Fibroblast of mammary gland (primary cell): ENCODE data around the gene DGUOK.

Source experiments
- DNase-seq: peaks from one replicate; pipeline ENCODE4 v3.0.0-alpha.2; 2010; ENCODE audit warnings: low read depth
- H3K4me3 ChIP-seq: 2 replicates; pipeline ENCODE4 v1.5.1; 2011; ENCODE audit warnings: low read depth, mild to moderate bottlenecking, low read length, moderate library complexity; ENCODE audit not compliant: control insufficient read depth
- TF ChIP-seq, protein P1 (sequence below): conservative IDR thresholded peaks from 2 replicates; pipeline ENCODE4 v1.5.1; 2011; ENCODE audit warnings: low read depth, low read length, inconsistent platforms; ENCODE audit not compliant: control insufficient read depth, insufficient read depth

DGUOK gene

DNA sequence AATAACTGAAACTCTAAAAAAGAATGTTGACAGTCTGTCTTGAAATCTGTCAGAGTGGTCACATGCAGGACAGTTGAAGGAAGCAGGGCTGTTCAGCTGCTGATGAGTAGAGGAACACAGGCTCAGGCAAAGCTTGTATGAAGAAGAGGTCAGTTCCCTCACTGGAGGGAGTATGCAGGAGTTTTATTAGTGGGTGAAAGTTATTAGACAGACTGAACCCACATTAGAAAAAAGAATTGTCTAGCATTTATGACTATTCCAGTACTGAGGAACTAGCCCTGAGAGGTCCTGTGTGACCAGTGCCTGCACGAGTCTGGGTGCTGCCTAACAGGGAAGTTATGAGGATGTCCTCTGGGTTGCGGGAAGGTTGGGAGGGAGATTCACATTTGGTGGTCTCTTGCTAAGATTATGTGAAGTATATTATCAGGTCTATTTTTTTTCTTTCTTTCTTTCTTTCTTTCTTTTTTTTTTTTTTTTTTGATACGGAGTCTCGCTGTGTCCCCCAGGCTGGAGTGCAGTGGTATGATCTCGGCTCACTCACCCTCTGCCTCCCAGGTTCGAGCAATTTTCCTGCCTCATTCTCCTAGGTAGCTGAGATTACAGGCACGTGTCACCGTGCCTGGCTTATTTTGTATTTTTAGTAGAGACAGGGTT, 67.6 kb downstream of the DGUOK start:
- H3K4me3 ChIP-seq: no peak overlapping the region
- TF ChIP-seq, protein P1, sequence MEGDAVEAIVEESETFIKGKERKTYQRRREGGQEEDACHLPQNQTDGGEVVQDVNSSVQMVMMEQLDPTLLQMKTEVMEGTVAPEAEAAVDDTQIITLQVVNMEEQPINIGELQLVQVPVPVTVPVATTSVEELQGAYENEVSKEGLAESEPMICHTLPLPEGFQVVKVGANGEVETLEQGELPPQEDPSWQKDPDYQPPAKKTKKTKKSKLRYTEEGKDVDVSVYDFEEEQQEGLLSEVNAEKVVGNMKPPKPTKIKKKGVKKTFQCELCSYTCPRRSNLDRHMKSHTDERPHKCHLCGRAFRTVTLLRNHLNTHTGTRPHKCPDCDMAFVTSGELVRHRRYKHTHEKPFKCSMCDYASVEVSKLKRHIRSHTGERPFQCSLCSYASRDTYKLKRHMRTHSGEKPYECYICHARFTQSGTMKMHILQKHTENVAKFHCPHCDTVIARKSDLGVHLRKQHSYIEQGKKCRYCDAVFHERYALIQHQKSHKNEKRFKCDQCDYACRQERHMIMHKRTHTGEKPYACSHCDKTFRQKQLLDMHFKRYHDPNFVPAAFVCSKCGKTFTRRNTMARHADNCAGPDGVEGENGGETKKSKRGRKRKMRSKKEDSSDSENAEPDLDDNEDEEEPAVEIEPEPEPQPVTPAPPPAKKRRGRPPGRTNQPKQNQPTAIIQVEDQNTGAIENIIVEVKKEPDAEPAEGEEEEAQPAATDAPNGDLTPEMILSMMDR: no peak
- DNase-seq: no peak

DNA sequence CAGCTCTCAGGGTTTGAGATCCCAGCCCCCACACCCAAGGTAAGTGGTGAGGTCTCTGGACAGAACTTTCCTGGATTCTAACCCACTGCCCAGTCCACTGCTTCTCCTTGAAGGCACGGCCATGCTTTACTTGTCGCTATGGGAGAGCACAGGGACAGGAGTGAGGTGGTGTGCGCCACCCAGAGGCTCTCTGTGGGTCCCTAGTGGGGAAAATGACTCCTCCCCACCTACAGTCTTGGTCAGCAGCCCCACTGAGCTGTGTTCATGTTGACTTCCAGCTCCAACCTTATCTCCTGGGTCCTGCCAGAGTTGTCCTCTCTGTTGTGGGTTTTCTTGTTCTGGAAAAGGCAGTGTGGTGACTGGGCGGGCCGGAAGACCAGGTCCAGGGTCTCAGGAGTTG, 69.1 kb downstream of the DGUOK start:
- no peak overlapping the region for H3K4me3 ChIP-seq
- DNase-seq: no peak
- TF ChIP-seq, protein P1: no peak

DNA sequence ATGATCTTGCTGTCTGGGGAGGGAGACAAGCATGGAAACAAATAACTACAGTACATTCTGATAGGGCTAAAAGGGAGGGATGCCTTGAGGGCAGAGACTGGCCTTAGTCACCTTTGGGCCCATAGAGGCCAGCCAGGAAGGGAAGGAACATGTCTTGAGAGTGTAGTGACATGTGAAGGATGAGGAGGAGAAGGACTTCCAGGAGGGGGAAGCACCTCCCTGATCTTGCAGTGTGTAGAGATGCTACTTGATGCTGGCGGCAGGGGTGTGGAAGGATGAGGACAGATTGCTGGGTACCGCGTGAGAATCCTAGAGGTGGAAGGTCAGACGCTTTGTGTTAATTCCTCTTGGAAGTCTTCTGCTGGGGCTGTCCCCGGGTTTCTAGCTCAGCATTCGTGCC, 71.1 kb downstream of the DGUOK start:
- TF ChIP-seq, protein P1: no peak
- no peak overlapping the region for H3K4me3 ChIP-seq
- no peak for DNase-seq

DNA sequence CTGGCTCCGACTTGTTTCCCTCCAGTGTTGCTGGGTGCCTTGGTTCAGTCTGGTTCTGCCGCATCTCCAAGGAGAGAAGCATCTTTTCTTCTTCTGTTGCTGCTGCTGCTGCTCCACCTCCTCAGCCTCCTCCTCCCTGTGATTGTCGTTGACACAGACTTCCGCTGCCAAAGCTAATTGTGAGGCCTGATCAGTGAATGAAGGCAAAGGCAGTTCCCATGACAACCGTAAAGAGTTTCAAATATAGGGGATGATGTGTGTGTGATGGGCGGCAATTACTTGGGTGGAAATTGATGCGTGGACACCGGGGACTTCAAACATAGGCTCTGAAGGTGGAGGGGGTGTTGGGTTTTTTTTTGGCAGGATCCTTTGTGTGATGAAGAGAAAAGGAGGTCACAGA, 71.8 kb downstream of the DGUOK start:
- TF ChIP-seq, protein P1: no peak
- H3K4me3 ChIP-seq: no peak overlapping the region
- DNase-seq: no peak

DNA sequence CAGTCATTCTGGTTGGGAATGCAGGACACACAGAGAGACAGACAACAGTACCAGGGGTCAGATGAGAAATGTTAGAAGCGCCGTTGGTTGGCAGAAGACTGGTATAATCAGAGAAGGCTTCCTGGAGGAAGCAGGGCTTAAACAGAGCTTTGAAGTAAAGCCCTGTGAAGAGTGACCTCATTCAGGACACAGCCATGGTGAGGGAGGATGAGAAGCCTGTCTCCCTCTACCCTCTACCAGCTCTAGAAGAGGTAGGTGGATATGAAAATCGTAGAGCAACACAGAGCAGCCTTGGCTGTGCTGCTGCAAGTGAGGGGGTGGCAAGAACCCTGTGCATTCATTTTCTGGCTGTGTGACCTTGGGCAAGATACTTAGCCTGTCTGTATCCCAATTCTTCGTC, 72.3 kb downstream of the DGUOK start:
- TF ChIP-seq, protein P1: no peak
- no peak for DNase-seq
- H3K4me3 ChIP-seq: no peak overlapping the region

DNA sequence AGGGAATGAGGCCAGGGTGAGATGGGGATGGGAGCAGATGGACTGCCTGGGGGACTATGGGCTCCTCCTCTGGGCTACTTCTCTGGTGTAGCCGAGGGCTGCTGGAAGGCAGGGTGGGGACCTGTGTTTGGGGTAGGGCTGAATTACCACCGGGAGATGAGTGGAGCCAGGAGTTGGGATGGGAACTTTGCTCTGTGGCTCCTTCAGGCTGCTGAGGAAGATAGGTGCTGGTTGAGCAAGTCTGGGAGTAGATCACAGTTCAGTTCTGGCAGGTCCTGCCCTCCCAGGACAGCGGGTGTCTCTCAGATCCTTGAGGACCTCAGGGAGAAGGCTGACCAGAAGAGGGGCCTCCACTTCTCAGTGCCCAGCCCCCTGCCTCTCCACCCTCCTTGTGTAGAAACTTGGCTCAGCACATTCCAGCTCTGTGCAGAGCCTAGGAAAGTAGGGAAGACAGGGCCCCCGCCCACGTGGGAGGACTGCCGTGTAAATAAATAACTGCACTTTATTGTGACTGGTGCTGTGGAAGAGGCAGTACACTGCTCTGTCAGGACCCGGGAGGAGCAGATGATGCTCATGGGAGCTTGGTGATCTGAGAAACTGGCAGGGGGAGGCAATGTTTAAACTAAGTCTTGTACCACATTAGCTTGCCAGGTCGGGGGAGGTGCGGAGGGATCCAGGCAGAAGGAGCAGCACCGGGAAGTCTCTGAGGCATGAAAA, 73.4 kb downstream of the DGUOK start:
- DNase-seq: no peak
- TF ChIP-seq, protein P1: no peak
- no peak overlapping the region for H3K4me3 ChIP-seq
